NCI-H2171 (cell line): ENCODE measurements around the gene MIER2.
"Not testable (repeated sequence)": the region's sequence is repeated elsewhere in the genome, so short reads cannot be mapped to it uniquely, and the experiment has no call there.

Source experiments
- DNase-seq: peaks from one replicate; lab custom pipeline; 2025; lab: John Stamatoyannopoulos, UW

The MIER2 gene

DNA sequence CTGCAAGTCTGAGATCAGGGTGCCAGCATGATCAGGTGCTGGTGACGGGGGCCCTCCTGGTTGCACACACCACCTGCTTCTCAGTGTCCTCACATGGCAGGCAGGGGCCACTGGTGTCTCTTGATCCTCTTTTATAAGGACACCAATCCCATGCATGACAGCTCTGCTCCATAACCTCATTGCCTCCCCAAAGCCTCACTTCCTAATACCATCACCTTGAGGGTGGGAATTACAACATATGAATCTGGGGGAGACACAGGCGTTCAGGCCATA lies 15.0 kb upstream of the MIER2 start:
- no peak for DNase-seq

DNA sequence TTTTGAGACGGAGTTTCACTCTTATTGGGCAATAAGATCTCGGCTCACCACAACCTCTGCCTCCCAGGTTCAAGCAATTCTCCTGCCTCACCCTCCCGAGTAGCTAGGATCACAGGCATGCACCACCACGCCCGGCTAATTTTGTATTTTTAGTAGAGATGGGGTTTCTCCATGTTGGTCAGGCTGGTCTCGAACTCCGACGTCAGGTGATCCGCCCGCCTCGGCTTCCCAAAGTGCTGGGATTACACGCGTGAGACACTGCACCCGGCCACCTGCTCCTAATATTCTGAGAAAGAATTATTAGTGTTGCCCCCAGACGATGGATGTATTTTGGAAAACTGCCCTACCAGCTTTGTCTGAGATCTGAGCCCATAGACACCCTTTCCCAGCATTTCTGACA lies 10.9 kb upstream of the MIER2 start:
- not testable (repeated sequence) for DNase-seq

DNA sequence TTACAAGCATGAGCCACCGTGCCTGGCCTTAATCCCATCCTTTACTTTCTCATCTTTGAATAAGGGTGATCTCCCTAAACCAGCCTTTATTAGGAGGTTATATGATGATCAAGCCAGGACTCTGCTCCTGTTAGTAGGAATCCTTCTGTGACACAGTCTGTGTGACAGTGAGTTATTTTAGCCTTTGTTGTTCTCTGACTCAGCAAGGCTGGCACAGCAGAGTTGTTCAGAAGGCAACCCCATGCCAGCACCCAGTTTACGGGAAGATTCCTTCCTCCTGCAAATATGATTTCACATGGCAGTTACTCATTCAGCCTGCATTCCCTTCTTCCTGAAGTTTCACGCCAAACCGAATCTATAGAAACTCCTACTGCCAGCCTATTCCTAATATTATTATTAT lies 10.5 kb upstream of the MIER2 start:
- DNase-seq: no peak

DNA sequence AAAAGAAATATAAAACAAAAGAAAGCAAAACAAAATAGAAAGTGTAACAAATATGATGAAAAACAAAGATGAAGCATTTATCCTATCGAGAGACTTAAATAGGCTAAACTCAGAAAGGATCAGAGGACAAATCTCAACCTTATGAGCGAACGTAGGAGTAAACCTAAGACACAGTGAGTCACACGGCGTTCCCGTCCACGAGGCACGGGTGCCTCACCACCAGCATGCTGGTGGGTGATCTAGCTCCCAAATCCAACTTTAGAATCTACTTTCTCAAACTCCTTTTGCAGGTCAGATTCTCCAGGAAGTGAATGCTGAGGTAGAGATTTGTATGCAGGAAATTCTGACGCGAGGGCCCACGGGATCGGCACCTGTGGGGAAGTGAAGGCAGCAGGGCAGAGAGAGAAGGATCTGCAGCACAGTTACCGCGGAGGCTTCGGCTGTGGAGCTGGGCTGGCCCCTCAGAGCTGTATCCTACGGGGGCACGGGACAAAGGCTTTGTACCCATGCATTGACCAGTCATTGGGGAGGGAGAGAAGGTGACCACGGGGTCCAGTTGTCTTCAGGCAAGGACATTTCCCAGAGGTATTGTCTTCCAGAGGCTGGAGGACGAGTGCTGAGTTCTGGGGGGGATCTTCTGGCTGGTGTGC lies 7.5 kb upstream of the MIER2 start:
- no peak for DNase-seq

DNA sequence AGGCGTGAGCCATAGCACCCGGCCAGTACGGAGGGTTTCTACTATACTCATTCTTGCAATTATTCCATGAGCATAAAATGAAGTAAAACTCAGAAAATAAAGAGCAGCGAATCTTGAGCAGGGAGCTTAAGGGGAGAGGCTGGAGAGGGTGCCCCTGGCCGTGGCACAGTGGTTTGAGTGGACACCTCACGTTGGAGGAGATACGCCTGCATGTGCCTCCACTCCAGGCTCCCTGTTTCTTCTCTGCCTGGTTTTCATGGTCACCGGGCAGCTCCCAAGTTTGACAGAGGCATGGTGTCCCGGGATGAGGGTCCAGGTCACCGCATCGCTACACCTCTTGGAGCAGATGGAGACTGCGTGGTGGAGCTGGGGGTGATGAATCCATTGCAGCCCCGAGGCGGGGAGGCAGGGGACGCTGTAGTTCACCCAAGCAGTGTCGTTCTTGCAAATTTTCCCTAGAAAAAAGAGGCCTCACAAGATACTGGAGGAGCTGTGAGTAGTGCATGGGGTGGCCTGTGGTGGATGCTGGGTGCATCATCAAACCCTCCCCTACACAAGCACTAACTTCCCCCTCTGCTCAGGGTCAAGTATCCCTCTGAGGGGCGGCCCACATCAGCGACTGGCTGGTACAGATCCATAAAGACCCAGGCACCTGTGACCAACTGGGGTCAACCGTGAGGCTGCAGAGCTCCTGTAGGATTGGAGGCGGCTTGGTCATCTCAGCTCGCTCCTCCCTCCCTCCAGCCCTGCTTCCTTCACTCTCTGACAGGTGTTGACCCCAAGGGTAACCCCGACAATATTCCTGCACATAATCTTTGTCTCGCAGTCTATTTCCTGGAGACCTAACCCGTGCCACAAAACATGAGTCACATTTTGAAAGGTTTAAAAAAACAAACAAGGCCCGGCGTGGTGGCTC lies 3.6 kb upstream of the MIER2 start:
- no peak for DNase-seq

DNA sequence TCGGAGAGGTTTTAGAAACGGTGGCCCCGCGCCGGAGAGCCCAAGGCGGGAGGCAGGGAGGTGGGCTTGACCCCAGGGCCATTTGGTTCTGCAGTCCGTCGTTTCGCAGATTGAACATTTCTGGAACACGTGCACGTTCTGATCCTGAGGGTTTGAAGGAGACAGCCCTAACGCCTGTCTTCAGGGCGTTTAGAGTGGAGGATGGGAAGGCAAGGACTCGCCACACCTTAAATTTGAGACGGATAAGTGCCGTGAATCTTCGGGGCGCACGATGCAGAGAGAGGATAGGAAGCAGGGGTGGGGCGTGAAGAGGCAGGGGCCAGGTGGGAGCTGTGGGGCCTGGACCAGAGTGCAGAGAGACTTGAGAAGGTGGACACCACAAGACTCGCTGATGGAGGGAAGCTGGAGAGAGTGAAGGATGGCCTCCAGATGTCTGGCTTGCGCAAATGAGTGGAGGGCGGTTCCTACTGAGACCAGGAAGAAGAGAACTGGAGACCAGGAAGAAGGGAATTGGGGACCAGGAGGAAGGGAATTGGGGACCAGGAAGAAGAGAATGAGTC lies 804 bp upstream of the MIER2 start:
- no peak for DNase-seq

DNA sequence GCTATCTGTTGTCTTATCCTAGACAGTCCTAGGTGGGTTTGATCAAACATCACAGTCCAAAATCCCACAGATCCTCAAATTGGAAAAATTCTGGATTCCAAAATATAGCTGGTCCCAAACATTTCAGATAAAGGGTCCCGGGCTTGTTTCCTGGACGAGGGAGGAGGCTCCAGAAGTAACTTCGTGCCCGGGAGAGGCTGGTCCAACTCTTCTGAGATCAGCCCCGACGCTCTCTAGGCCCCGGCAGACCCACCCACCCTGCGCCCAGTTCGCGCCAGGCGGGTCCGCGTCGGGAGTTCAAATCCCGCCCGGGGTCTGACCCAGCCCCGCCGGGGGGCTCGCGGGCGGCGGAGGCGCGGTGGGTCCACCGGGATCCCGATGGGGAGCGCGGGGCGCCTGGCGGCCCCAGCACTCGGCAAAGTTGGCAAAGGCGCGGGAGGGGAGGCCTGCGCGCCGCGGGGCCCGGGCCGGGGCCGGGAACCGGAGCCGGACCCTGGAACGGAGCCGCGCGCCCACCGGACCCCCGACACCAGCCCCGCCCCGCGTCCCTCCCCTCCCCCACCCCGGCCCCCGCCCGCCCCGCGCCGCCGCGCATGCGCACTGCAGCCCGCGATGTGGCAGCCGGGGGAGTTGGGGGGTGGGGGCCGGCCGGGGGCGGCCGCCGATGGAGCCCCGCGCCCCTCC lies 513 bp downstream of the MIER2 start:
- DNase-seq: peak; percentile 32

DNA sequence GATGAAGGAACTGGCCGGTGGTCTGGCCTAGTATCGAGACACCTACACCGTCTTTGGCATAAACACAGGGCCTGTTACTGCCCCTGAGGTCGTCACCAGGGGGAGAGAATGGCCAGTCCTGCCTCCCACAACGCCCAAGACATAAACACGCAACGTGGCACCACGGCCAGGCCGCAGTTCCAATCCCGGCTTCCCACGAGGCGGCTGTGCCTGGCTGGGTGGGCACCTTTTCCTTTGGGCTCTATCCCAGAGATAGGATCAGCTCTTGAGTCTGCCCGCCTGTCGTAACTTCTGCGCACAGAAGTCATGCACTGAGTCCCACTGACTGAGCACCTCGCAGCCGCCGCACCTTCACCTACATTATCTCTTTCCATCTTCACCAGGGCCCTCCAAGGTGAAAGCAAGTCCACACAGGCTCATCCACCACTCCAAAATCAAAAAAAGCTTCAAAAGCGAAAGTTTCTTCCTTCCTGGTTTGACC lies 1.1 kb downstream of the MIER2 start:
- no peak for DNase-seq

DNA sequence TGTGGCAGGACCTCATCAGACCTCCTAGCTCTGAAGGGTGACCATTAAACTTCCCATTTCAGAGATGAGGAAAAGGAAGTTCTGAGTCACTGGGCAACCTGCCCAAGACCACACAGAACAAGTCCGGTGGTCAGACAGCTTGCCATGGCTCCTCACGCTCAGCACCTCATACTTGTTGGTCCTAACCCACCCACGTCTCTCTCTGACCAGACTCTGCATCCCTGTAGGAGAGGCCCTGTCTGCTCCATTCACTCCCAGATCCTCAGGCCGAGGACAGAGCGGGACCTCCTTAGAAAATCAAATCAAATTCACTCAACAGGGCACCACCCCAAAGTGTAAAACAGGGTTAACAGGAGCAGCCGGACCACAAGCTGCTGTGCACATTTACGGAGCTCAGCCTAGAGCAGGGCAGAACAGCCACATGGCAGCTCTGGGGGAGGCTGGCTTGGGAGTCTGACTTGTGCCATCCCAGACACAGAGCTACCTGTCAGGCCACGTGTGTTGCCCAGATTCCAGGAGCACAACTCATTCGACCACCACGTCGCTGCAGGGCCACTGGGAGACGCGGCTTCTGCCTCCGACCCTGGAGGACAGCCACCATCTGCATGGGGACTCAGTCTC lies 1.7 kb downstream of the MIER2 start:
- DNase-seq: no peak

DNA sequence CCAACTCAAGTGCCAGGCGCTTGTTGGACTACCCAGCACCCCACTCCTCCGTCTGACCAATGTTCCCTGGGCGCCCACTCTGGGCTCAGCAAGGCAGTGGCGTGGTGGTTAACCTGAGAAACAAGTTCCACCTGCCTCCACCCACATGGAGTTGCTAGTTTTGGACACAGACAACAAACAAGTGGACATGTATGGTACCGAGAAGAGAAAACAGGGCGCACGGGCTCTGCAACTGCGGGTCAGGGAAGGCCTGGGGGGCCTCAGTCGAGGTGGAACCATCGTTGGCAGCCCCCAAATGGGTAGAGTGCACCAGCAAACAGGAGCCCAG lies 2.5 kb downstream of the MIER2 start:
- no peak for DNase-seq

DNA sequence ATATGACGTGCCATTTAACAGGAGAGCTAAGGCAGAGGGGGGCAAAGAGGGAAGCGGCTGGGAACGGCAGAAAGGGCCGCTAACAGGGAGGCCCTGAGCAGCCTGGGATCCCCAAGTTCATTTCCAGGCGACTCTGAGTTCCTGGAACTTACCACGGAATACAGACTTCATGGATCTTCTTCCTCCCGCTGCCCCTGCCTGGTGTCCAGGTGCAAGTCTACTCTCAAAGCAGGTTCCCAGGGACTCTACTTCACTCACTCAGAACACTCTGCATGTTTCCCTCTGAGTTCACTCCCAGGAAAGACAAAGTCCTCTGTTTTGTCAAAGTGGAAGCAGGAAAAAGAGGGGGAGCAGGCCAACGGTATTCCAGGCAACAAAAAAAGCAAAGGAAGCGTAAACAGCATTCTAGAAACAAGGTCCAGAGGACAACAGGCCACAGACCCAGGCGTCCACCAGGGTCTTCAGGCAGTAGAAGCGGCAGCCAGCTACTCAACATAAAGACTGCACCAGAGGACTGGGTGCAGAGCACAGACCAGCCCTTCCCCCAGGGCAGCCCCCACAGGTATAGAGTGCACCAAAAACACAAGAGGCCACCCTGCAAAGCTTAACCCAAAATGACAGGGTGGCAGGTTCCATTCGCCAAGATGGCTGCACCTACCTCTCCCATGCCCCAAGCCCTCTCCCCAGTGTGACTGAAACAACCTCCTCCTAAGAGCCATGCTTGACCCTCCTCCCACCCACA lies 3.0 kb downstream of the MIER2 start:
- no peak for DNase-seq

DNA sequence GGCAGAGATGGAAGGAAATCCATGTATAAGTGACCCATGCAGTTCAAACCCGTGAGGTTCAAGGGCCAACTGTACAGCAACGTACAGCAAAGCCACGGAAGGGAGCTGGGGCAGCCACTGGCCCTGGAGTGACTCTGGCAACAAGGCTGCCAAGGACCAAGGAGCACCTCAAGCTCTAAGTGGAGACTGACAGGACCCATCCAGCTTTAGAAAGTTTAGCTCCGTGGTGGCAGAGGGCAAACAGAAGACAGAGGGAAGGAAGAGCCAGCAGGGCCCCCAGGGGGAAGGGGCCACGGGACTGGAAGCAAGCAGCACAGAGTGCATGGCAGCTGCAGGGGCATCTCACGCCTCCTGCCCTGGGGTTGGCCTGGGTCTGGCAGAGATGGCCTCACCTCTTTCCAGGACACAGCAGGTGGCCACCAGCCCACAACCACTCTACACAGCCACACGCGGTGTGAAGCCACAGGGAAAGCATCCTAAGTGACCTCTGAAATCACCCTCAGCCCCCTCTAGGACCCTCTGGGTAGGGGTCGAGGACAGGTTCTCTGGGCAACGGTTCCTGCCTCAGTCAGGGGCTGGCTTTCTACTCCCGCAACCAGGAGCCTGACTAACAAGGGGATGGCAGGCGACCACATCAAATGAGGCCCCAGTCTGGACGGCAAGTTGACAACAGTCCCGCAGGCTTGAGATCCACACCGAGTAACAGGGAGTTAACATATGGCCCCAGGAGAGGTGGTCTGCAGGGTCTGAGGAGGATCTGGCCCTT lies 3.8 kb downstream of the MIER2 start:
- no peak for DNase-seq

DNA sequence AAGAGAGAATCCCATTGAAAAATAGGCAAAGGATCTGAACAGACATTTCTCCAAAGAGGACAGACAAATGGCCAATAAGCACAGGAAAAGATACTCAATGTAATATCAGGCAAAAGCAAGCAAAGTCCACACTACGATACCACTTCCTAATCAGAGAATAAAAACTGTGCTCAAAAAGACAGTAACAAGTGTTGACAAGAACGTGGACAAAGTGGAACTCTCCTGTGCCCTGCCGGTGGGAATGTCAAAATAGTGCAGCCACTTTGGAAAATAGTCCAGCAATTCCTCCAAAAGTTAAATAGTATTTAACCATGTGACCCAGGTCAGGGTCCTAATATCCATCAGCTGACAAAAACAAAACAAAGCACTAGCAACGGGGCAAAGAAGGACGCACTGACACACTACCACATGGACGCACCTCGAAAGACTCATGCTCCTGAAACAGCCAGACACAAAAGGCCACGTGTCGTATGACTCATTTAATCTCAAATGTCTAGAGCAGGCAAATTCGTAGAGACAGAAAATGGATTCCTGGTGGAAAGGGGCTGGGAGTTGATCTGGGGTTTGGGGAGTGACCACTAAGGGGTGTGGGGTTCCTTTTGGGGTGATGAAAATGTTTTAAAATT lies 5.2 kb downstream of the MIER2 start:
- no peak for DNase-seq

DNA sequence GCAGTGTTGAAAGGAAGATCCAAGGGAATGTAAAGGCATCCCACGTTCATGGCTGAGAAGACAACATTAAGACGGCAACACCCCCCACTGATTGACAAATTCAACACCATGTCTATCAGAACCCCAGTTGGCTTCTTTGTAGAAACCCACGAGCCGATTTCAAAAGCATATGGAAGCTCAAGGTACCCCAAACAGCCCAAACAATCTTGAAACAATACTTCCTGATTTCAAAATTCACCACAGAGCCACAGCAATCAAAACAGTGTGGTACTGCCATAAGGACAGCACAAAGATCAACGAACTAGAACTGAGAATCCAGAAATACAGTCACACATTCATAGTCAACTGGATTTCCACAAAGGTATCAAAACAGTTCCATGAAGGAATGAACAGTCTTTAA lies 6.2 kb downstream of the MIER2 start:
- no peak for DNase-seq

DNA sequence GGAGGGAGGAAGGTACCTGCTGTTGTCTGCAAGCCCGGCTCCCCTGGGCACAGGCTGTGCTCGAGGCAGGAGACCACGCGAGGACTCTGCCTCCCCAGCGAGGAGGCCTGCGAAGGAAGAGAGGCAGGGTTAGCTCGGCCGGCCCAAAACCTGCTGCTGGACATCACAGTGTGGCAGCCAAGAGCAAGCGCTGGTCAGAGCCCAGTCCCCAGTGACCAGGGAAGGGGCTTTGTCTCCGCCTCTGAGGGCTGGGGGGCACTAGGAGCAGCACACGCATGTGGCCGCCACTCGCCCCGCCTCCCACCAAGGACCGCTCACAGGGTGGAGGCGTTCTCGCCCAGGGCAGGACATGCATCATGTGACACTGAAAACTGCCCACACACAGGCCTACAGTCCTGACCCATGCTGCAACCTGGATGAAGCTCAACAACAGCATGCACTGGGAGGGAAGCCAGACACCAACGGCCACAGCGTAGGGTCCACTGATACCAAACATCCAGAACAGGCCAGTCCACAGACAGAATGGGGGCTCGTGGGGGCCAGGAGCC lies 8.5 kb downstream of the MIER2 start:
- no peak for DNase-seq

DNA sequence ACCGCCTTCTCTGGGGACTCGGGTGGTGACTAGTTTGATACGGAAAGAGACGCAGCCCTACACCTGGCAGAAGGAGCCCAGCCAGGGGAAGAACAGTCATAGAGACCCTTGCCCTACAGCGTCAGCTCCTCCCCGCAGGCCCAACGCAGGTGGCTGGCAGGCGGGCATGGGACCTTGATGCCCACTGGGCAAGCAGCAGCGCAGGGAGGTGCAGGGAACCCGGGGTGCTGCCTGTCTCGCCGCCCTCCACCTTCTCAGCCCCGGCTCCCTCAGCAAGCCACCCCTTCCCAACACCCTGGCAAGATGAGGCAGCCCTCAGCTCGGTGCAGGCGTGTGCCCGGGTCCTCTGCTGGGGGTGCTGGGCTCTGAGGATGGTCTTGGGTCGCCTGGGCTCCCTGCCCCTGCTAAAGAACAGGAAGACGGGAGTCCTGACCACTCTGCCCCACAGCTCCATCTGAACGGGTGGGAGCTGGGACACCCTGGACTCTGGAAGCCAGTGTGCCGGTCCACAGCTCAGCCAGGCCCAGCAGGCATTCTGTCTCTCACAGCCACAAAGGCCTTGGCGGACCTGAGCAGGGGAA lies 9.0 kb downstream of the MIER2 start:
- no peak for DNase-seq

DNA sequence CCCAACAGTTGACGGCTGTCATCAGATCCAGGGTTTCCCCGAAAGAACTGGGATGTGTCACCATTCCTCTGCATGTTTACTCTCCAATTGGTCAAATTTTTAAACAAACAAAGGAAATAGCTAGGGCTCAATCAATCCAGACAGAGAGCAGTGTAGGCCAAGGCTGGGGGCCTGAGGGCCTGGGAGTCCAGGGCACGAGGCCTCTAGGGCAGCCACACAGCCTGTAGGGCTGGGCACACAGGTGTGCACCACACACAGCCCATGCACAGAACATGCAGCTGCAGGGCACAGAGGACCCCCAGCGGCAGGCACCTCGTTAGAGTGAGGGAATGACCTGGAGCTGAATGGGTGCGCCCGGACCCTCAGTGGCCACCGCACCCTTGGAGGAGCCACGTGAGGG lies 9.5 kb downstream of the MIER2 start:
- DNase-seq: no peak

DNA sequence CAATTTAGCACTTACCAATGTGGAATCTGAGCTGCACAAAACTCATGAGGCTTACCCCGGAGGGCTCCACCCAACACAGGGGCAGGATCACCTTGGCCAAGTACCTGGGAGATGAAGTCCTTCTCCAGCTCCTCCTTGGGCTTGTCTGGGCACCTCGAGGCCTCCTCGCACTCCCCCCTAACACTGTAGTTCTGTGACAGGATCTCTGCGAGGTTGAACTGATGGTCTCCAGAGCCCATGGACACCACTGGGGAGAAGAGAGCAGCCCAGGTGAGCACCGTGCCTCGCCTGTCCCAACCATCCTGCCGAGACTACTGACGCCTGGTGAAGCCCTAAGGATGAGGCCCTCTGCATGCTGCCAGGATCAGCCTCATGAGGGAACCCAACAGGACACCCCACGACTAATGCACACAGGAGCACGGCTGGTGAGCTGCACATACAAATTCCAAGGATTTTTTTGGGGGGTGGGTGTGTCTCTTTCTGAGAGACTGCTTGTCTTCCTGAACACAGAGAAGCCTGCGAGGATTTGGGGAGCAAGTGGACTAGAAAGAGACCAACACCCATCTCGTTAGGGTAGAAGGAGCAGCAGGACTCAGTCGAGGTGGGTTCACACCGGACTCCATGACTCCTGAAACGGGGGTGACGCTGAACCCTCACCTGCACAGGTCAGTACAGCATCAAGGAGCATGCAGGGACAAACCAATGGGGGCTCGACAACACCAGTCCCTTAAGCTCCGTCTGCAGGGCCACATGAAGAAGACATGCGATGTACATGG lies 10.1 kb downstream of the MIER2 start:
- no peak for DNase-seq

DNA sequence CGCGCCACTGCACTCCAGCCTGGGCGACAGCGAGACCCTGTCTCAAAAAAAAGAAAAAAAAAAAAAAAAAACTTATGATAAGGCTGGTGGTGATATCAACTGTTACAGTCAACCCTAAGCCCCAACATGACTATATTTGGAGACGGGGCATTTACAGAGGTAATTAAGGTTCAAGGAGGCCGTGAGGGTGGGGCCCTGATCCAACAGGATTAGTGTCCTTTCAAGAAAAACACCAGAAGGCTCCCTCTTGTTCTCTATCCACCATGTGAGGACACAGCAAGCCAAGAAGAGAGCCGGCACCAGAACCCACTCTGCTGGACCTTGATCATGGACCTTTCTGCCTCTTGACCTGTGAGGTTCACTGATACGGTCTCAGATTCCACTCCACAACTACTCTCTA lies 14.1 kb downstream of the MIER2 start:
- no peak for DNase-seq
